K562 (cell line): Measurements from ENCODE around the gene NSUN6.

Source experiments
- EHMT2 ChIP-seq: fragments of 450-650 bp; IDR thresholded peaks from 2 replicates; pipeline ENCODE4 v1.6.1; 2018; ENCODE audit warnings: antibody characterized with exemption
- EZH2 ChIP-seq: IDR thresholded peaks from 2 replicates; pipeline ENCODE4 v1.6.1; 2012; ENCODE audit warnings: low read depth, mild to moderate bottlenecking, inconsistent platforms, low read length, borderline replicate concordance
- GABPA ChIP-seq: fragments of 200-800 bp; sonication (Bioruptor generic); conservative IDR thresholded peaks from 2 replicates; pipeline ENCODE4 v1.6.1; 2016; ENCODE audit warnings: low read depth, missing genetic modification characterization, missing compliant biosample characterization
- NFIC ChIP-seq: fragments of 450-650 bp; IDR thresholded peaks from 2 replicates; pipeline ENCODE4 v1.6.1; 2017; ENCODE audit warnings: mild to moderate bottlenecking, inconsistent platforms
- POLR2AphosphoS2 ChIP-seq: IDR thresholded peaks from 2 replicates; pipeline ENCODE4 v1.6.1; 2012; ENCODE audit warnings: low read length, improper control_type of control experiment
- TARDBP ChIP-seq: fragments of 450-650 bp; IDR thresholded peaks from 2 replicates; pipeline ENCODE4 v1.6.1; 2016
- TF ChIP-seq, protein P1 (sequence below), 3 experiments: IDR thresholded peaks in 2 of 3; conservative IDR thresholded peaks in 1 of 3; 2 replicates each; pipeline ENCODE4 v1.5.1; 2011 to 2012; ENCODE audit warnings: low read length in 3 of 3, mild to moderate bottlenecking in 3 of 3, control low read depth in 2 of 3, improper control_type of control experiment in 1 of 3, inconsistent platforms in 1 of 3, low read depth in 1 of 3, mixed read lengths in 1 of 3, moderate library complexity in 1 of 3; ENCODE audit not compliant: insufficient read depth in 2 of 3
- TF ChIP-seq, protein P2 (sequence below): sonication (generic); formaldehyde crosslinking; IDR thresholded peaks from 2 replicates; pipeline ENCODE4 v1.8.1; 2023; ENCODE audit warnings: mild to moderate bottlenecking, missing genetic modification reagents

DNA sequence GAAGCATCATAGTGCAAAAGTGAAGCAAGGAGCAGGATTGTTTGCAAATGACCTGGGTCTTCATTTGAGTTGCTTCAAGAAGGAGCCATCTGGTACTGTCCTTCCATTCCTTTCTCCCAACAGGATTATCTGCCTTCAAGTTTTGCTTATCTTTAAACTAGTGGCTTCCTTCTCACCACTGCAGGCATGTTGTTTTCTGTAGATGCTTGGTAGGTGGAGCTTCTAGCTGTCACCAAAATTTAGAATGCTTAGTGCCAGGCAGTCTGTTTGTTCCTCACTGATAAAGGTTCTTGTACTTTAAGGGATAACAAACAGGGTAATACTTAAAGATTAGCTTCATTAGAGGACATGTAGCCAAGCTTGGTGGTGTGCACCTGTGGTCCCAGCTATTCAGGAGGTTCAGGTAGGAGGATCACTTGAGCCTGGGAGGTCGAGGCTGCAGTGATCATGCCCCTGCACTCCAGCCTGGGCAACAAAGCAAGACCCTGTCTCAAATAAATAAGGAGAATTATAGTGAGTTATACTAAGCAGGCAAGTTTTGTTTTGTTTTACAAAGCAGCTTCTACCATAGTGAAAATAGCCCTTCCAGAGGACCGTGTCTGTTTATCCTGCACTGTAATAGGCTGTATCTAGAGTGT lies 13.6 kb upstream of the NSUN6 start:
- TF ChIP-seq EZH2: no peak
- TF ChIP-seq TARDBP: no peak
- TF ChIP-seq, protein P1, sequence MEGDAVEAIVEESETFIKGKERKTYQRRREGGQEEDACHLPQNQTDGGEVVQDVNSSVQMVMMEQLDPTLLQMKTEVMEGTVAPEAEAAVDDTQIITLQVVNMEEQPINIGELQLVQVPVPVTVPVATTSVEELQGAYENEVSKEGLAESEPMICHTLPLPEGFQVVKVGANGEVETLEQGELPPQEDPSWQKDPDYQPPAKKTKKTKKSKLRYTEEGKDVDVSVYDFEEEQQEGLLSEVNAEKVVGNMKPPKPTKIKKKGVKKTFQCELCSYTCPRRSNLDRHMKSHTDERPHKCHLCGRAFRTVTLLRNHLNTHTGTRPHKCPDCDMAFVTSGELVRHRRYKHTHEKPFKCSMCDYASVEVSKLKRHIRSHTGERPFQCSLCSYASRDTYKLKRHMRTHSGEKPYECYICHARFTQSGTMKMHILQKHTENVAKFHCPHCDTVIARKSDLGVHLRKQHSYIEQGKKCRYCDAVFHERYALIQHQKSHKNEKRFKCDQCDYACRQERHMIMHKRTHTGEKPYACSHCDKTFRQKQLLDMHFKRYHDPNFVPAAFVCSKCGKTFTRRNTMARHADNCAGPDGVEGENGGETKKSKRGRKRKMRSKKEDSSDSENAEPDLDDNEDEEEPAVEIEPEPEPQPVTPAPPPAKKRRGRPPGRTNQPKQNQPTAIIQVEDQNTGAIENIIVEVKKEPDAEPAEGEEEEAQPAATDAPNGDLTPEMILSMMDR (IDR thresholded peaks at IDR 0.05 in 2 of 3, conservative IDR thresholded peaks at IDR 0.05 in 1 of 3; ENCODE audit: insufficient read depth in 2 of 3, low read depth in 1 of 3, low read length in 3 of 3): no peak
- TF ChIP-seq POLR2AphosphoS2: no peak
- no peak for TF ChIP-seq EHMT2
- TF ChIP-seq GABPA (tag): no peak
- TF ChIP-seq, protein P2, sequence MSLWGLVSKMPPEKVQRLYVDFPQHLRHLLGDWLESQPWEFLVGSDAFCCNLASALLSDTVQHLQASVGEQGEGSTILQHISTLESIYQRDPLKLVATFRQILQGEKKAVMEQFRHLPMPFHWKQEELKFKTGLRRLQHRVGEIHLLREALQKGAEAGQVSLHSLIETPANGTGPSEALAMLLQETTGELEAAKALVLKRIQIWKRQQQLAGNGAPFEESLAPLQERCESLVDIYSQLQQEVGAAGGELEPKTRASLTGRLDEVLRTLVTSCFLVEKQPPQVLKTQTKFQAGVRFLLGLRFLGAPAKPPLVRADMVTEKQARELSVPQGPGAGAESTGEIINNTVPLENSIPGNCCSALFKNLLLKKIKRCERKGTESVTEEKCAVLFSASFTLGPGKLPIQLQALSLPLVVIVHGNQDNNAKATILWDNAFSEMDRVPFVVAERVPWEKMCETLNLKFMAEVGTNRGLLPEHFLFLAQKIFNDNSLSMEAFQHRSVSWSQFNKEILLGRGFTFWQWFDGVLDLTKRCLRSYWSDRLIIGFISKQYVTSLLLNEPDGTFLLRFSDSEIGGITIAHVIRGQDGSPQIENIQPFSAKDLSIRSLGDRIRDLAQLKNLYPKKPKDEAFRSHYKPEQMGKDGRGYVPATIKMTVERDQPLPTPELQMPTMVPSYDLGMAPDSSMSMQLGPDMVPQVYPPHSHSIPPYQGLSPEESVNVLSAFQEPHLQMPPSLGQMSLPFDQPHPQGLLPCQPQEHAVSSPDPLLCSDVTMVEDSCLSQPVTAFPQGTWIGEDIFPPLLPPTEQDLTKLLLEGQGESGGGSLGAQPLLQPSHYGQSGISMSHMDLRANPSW: no peak
- no peak for TF ChIP-seq NFIC
